GM12892 (cell line): ENCODE data around the gene GH2.

Experiments
- POLR2A ChIP-seq: IDR thresholded peaks from 2 replicates; pipeline ENCODE4 v1.6.1; 2011; ENCODE audit warnings: low read depth, low read length, control low read depth
- POLR2AphosphoS5 ChIP-seq: IDR thresholded peaks from 2 replicates; pipeline ENCODE4 v1.6.1; 2011; ENCODE audit warnings: low read depth, low read length, control low read depth

DNA sequence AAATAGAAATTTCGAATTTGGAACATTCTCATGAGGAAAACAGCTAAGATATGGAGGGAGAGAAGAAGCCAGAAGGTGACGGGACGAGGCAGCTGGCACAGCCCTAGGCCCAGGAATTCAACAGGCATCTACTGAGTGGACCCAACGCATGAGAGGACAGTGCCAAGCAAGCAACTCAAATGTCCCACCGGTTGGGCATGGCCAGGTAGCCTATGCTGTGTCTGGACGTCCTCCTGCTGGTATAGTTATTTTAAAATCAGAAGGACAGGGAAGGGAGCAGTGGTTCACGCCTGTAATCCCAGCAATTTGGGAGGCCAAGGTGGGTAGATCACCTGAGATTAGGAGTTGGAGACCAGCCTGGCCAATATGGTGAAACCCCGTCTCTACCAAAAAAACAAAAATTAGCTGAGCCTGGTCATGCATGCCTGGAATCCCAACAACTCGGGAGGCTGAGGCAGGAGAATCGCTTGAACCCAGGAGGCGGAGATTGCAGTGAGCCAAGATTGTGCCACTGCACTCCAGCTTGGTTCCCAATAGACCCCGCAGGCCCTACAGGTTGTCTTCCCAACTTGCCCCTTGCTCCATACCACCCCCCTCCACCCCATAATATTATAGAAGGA, 34.9 kb upstream of the GH2 start:
- TF ChIP-seq POLR2A = no peak
- no peak for TF ChIP-seq POLR2AphosphoS5
